Smooth muscle cell of the umbilical artery (primary cell): ENCODE data around the gene GLIS2. TPM values are rescaled to one million over a fixed set of nuclear protein-coding genes. Genes with fewer than 3 reads are reported as not detected.

Experiments
- total RNA-seq: library from RNA; depleted of rRNA; stranded (reverse); fragments of >200 nt; gene quantifications from 2 replicates; pipeline ENCODE4 v1.2.3, GENCODE V29; 2014

The GLIS2 gene
- total RNA-seq: 3.3 and 5.3 TPM in 2 replicates

GRCh38 chr16:4315186-4316107, at the start of gene GLIS2:
Gene GLIS2, plus strand, starts transcription at chr16:4316067. Its CDS starts 16,214 bp downstream, at chr16:4332281.

GRCh38 chr16:4350787-4351659, 35.2 kb downstream of the GLIS2 start, which contains the start of gene PAM16:
Gene PAM16, minus strand, starts transcription at chr16:4351321. Its CDS starts 87 bp downstream, at chr16:4351234.

GRCh38 chr16:4371357-4372000, 55.6 kb downstream of the GLIS2 start, which contains the start of gene VASN:
Gene VASN, plus strand, starts transcription at chr16:4371848. Its CDS starts 9,030 bp downstream, at chr16:4380878.

Other genes with a start within 250 kb of the GLIS2 start
- gene ADCY9, start 199.6 kb upstream of the GLIS2 start, total RNA-seq: 19.9 and 23.8 TPM in 2 replicates
- not detected in 2 replicates for gene SRL, start 74.0 kb upstream of the GLIS2 start, total RNA-seq
- 4.2 and 5.8 TPM in 2 replicates for gene TFAP4, start 43.0 kb upstream of the GLIS2 start, total RNA-seq
- gene PAM16, start 35.3 kb downstream of the GLIS2 start, total RNA-seq: 13.3 and 31.2 TPM in 2 replicates
- 97.5 and 122 TPM in 2 replicates for gene VASN, start 55.8 kb downstream of the GLIS2 start, total RNA-seq
- 9.2 and 26.6 TPM in 2 replicates for gene CORO7, start 100.5 kb downstream of the GLIS2 start, total RNA-seq
- 40.4 and 62.3 TPM in 2 replicates for gene DNAJA3, start 109.8 kb downstream of the GLIS2 start, total RNA-seq
- gene NMRAL1, start 158.6 kb downstream of the GLIS2 start, total RNA-seq: 41.4 and 47.8 TPM in 2 replicates
- gene HMOX2, start 160.3 kb downstream of the GLIS2 start, total RNA-seq: 58.8 and 85.1 TPM in 2 replicates
- gene CDIP1, start 222.7 kb downstream of the GLIS2 start, total RNA-seq: 13.4 and 17.3 TPM in 2 replicates
- not detected in 2 replicates for gene C16orf96, start 240.3 kb downstream of the GLIS2 start, total RNA-seq